Hepatocyte (in vitro differentiated cells): ENCODE data around the gene CPB1. TPM values are rescaled to one million over a fixed set of nuclear protein-coding genes. Genes with fewer than 3 reads are reported as not detected.

ENCODE experiments used
- DNase-seq: peaks from one replicate; pipeline ENCODE4 v3.0.0-alpha.2; 2016; ENCODE audit warnings: low spot score
- H2AFZ ChIP-seq: fragments of 200-600 bp; sonication (generic); 2 replicates; pipeline ENCODE4 v1.6.0; 2016; ENCODE audit warnings: antibody characterized with exemption, mild to moderate bottlenecking
- H3K27ac ChIP-seq: fragments of 200-600 bp; sonication (generic); 2 replicates; pipeline ENCODE4 v1.5.1; 2016; ENCODE audit warnings: mild to moderate bottlenecking
- H3K27me3 ChIP-seq: fragments of 200-600 bp; sonication (generic); 2 replicates; pipeline ENCODE4 v1.6.1; 2016
- H3K36me3 ChIP-seq: fragments of 200-600 bp; sonication (generic); replicated peaks from 2 replicates; pipeline ENCODE4 v1.5.1; 2016; ENCODE audit warnings: low read depth; ENCODE audit not compliant: insufficient read depth
- H3K4me1 ChIP-seq: fragments of 200-600 bp; sonication (generic); 2 replicates; pipeline ENCODE4 v1.5.1; 2016; ENCODE audit warnings: mild to moderate bottlenecking, moderate library complexity; ENCODE audit not compliant: insufficient read depth
- H3K4me2 ChIP-seq: fragments of 200-600 bp; sonication (generic); 2 replicates; pipeline ENCODE4 v1.6.0; 2016
- H3K4me3 ChIP-seq: fragments of 200-600 bp; sonication (generic); 2 replicates; pipeline ENCODE4 v1.5.1; 2016; ENCODE audit warnings: mild to moderate bottlenecking
- H3K79me2 ChIP-seq: fragments of 200-600 bp; sonication (generic); 2 replicates; pipeline ENCODE4 v1.6.0; 2017; ENCODE audit warnings: mild to moderate bottlenecking
- H3K9me2 ChIP-seq: fragments of 200-600 bp; sonication (generic); replicated peaks from 2 replicates; pipeline ENCODE4 v1.6.0; 2017; ENCODE audit warnings: mild to moderate bottlenecking; ENCODE audit not compliant: insufficient read depth
- H3K9me3 ChIP-seq: fragments of 200-600 bp; sonication (generic); 2 replicates; pipeline ENCODE4 v1.5.1; 2016; ENCODE audit warnings: low read depth, mild to moderate bottlenecking
- H4K20me1 ChIP-seq: fragments of 200-600 bp; sonication (generic); 2 replicates; pipeline ENCODE4 v1.6.0; 2016; ENCODE audit warnings: mild to moderate bottlenecking; ENCODE audit not compliant: insufficient read depth, poor library complexity, severe bottlenecking
- CTCF ChIP-seq: fragments of 200-600 bp; sonication (generic); IDR thresholded peaks from 2 replicates; pipeline ENCODE4 v1.5.1; 2016; ENCODE audit warnings: antibody characterized with exemption, mild to moderate bottlenecking; ENCODE audit not compliant: poor library complexity
- EZH2 ChIP-seq: fragments of 200-600 bp; sonication (generic); IDR thresholded peaks from 2 replicates; pipeline ENCODE4 v1.6.1; 2016; ENCODE audit warnings: antibody characterized with exemption, mild to moderate bottlenecking, borderline replicate concordance
- EZH2phosphoT487 ChIP-seq: fragments of 200-600 bp; sonication (generic); IDR thresholded peaks from one replicate; pipeline ENCODE4 v1.6.1; 2018; ENCODE audit warnings: antibody characterized with exemption, mild to moderate bottlenecking, low read depth, moderate library complexity; ENCODE audit not compliant: unreplicated experiment, severe bottlenecking
- WGBS: methylation state at CpG from one replicate; pipeline ENCODE4 v1.1.6; 2016; ENCODE audit warnings: low lambda C conversion rate; ENCODE audit errors: missing lambda C conversion rate; 5-methylcytosine and 5-hydroxymethylcytosine counted together
- polyA plus RNA-seq: library from polyadenylated mRNA; unstranded; fragments of >200 nt; fragmentation: Nextera tagmentation; extraction: Ambion mirVana; gene quantifications from 2 replicates; pipeline ENCODE4 v1.2.1, GENCODE V29; 2016
- total RNA-seq: library from RNA; depleted of rRNA; stranded (reverse); fragments of >200 nt; gene quantifications from 2 replicates; pipeline ENCODE4 v1.2.3, GENCODE V29; 2014

CPB1 gene
- total and polyA plus RNA-seq, 2 experiments from 2014 or later: not detected

DNA sequence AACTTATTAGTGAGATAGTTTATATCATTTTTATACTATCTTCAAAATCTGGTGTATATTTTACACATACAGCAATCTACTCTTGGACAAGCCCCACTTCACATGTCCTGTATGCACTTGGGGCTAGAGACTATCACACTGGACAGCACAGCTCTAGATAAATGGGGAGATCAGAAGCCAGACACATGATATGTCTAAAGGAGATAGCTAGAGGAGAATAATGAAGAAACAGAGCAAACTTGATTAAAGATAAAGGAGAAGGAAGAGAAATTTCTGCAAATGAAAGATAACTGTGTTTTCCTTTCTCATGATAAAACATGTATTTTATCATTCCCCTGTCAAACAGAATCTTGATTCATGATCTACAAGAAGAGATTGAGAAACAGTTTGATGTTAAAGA is 50.5 kb downstream of the CPB1 start:
- H3K27ac ChIP-seq: no peak overlapping the region
- no peaks in the 10 kb centered on the region for H3K36me3 ChIP-seq
- no peaks in the 10 kb centered on the region for H3K79me2 ChIP-seq
- no peaks in the 10 kb centered on the region for H3K9me3 ChIP-seq
- no peak for DNase-seq
- H4K20me1 ChIP-seq: no peaks in the 10 kb centered on the region
- no peak for TF ChIP-seq EZH2
- no peak for TF ChIP-seq CTCF
- TF ChIP-seq EZH2phosphoT487: no peak
- H3K27me3 ChIP-seq: no peaks in the 10 kb centered on the region
- no peak overlapping the region for H3K4me3 ChIP-seq
- no peak overlapping the region for H3K4me2 ChIP-seq
- no peaks in the 10 kb centered on the region for H3K9me2 ChIP-seq
- H3K4me1 ChIP-seq: no peaks in the 10 kb centered on the region
- H2AFZ ChIP-seq: no peak overlapping the region

- Histone ChIP-seq H3K36me3 (no peaks in the 10 kb centered on the region), H2AFZ (no peak overlapping the region), H3K79me2 (no peaks in the 10 kb centered on the region), H3K4me3 (no peak overlapping the region), H3K9me3 (no peaks in the 10 kb centered on the region), H3K27ac (no peak overlapping the region), H3K9me2 (no peaks in the 10 kb centered on the region), H3K4me1 (no peaks in the 10 kb centered on the region), H4K20me1 (no peaks in the 10 kb centered on the region), H3K4me2 (no peak overlapping the region), H3K27me3 (no peaks in the 10 kb centered on the region)
- no peak for DNase-seq
- TF ChIP-seq EZH2phosphoT487: no peak
- no peak for TF ChIP-seq EZH2
- TF ChIP-seq CTCF: no peak
Measured at GRCh38 chr3:148879256-148879655, 51.6 kb downstream of the CPB1 start.

GRCh38 chr3:148880681-148881080 is 53.1 kb downstream of the CPB1 start:
- H3K27me3 ChIP-seq: no peaks in the 10 kb centered on the region
- no peaks in the 10 kb centered on the region for H3K36me3 ChIP-seq
- TF ChIP-seq EZH2: no peak
- TF ChIP-seq EZH2phosphoT487: no peak
- TF ChIP-seq CTCF: peak; percentile 22
- H3K4me1 ChIP-seq: no peaks in the 10 kb centered on the region
- H4K20me1 ChIP-seq: no peaks in the 10 kb centered on the region
- H2AFZ ChIP-seq: no peak overlapping the region
- no peaks in the 10 kb centered on the region for H3K79me2 ChIP-seq
- peak; percentile 13 for DNase-seq
- H3K4me3 ChIP-seq: no peak overlapping the region
- no peak overlapping the region for H3K4me2 ChIP-seq
- no peak overlapping the region for H3K27ac ChIP-seq
- no peaks in the 10 kb centered on the region for H3K9me2 ChIP-seq
- H3K9me3 ChIP-seq: no peaks in the 10 kb centered on the region

DNA sequence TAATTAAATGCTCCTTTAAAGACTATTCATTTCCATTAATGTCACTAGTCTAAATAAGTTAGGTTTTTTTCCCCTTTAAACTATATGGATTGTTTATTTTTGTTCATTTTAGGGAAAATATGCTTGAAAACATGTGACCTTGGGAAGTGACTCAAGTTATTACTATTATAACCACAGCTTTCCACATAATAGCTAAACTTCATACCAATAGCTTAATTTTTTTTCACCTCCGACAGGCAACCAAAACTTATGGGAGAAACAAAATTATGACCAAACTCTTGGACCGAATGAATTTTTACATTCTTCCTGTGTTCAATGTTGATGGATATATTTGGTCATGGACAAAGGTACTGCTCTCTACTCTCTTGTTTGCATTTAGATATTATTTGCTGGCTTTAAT is 53.7 kb downstream of the CPB1 start:
- H3K4me3 ChIP-seq: no peak overlapping the region
- no peak overlapping the region for H2AFZ ChIP-seq
- WGBS: 84% methylated on average over 2 of the region's 2 CpGs
- no peak overlapping the region for H3K4me2 ChIP-seq
- DNase-seq: no peak
- H4K20me1 ChIP-seq: no peaks in the 10 kb centered on the region
- no peaks in the 10 kb centered on the region for H3K27me3 ChIP-seq
- no peaks in the 10 kb centered on the region for H3K9me3 ChIP-seq
- H3K4me1 ChIP-seq: no peaks in the 10 kb centered on the region
- H3K79me2 ChIP-seq: no peaks in the 10 kb centered on the region
- H3K27ac ChIP-seq: no peak overlapping the region
- TF ChIP-seq CTCF (no peak), EZH2 (no peak), EZH2phosphoT487 (no peak)
- H3K36me3 ChIP-seq: no peaks in the 10 kb centered on the region
- H3K9me2 ChIP-seq: no peaks in the 10 kb centered on the region
